Epithelial cell of esophagus (primary cell): ENCODE measurements around the gene OSBPL3.
A peak's percentile ranks its signal among the peaks of the same experiment; 100 is the strongest.

Experiments
- DNase-seq: peaks from one replicate; pipeline ENCODE4 v3.0.0; 2010; ENCODE audit warnings: low read depth
- H3K4me3 ChIP-seq: 2 replicates; pipeline ENCODE4 v1.5.1; 2011; ENCODE audit warnings: mild to moderate bottlenecking, low read length, control low read depth
- TF ChIP-seq, protein P1 (sequence below): IDR thresholded peaks from 2 replicates; pipeline ENCODE4 v1.5.1; 2011; ENCODE audit warnings: low read depth, mild to moderate bottlenecking, low read length, control low read depth, inconsistent platforms; ENCODE audit not compliant: insufficient read depth; ENCODE audit errors: missing control alignments

OSBPL3 gene

DNA sequence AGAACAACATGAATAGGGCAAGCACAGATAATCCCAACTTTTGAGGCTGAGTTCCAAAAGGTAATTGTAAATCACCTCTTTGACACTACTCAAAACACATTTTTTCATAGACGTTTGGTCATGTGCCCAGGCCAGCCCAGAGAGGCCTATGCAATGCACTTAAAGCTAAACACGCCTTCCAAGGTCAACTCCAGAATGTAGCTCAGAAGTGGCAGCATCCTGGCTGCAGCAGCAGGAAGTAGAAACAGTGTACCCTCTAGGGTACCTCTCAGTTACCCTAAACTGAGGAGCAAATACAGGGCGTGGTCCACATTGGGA lies 58.7 kb downstream of the OSBPL3 start:
- DNase-seq, result no peak
- H3K4me3 ChIP-seq, result no peak overlapping the region
- TF ChIP-seq, protein P1, sequence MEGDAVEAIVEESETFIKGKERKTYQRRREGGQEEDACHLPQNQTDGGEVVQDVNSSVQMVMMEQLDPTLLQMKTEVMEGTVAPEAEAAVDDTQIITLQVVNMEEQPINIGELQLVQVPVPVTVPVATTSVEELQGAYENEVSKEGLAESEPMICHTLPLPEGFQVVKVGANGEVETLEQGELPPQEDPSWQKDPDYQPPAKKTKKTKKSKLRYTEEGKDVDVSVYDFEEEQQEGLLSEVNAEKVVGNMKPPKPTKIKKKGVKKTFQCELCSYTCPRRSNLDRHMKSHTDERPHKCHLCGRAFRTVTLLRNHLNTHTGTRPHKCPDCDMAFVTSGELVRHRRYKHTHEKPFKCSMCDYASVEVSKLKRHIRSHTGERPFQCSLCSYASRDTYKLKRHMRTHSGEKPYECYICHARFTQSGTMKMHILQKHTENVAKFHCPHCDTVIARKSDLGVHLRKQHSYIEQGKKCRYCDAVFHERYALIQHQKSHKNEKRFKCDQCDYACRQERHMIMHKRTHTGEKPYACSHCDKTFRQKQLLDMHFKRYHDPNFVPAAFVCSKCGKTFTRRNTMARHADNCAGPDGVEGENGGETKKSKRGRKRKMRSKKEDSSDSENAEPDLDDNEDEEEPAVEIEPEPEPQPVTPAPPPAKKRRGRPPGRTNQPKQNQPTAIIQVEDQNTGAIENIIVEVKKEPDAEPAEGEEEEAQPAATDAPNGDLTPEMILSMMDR, result no peak

- TF ChIP-seq, protein P1, result no peak
Measured at GRCh38 chr7:24920451-24921361, 59.3 kb downstream of the OSBPL3 start.

DNA sequence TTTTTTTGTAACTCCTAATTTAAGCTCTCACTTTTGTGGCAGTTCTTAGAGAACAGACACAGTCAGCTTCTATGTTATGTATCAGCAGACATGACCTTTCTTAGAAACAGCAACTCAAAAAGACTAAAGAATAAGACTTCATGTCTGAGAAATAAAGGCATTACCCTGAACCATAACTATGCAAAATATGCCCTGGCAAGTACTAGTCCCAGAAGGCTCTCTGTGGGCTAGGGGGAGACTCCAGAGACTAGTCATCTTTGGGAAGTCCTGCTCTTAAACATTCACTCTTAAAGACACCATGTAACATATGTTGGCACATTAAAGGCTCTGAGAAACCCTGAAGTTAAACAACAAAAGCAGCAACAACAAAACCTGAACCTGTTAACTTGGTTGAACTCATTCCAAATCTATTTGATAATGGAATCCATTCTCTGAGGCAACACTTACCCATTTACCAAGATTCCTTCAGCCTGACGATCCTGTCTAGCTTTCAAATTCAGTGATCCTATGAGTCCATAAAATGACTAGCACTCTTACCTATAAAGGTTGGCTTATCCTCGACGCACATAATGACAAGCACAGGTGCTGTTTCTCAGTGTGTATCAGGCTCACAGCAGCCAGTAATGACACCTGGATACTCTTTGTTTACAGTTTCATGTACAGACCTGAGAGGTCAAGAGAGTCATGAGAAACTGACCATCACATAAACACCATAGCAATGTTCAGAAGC lies 62.3 kb downstream of the OSBPL3 start:
- no peak overlapping the region for H3K4me3 ChIP-seq
- TF ChIP-seq, protein P1, result no peak
- DNase-seq, result peak; percentile 64

More at GRCh38 chr7:24920451-24921361, 59.3 kb downstream of the OSBPL3 start:
- H3K4me3 ChIP-seq, result no peak overlapping the region
- no peak for DNase-seq

DNA sequence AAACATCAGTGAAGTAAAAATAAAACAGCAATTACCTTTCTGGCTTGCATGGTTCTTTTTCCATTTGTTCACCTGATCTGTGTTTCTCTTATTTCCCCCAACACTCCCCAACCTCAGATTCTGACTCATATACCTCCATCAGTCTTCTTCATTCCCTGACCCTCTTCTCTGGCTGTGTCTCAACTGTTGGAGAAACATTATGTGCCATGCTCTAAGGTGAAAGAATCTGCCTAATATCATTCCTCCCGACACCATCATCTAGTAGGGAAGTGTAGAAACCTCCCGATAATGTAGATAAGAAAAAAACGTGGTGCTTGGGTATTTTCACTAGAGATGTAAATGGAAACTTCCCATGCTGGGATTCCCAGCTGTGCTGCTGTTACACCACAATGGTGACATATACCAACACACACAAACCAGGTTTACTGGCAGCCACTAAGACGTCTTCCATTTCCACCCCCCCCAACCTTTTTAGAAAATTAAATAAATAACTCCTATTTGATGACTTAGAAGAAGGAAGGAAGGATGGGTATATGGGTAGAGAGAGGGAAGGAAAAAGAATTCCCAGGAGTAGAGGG lies 63.4 kb downstream of the OSBPL3 start:
- H3K4me3 ChIP-seq, result no peak overlapping the region
- TF ChIP-seq, protein P1, result no peak
- DNase-seq, result no peak

GRCh38 chr7:24914465-24914859 lies 65.5 kb downstream of the OSBPL3 start:
- TF ChIP-seq, protein P1, result no peak
- H3K4me3 ChIP-seq, result no peak overlapping the region
- peak; percentile 39 for DNase-seq

- TF ChIP-seq, protein P1, result no peak
- no peak overlapping the region for H3K4me3 ChIP-seq
- no peak for DNase-seq
Measured at GRCh38 chr7:24913801-24914464, 66.0 kb downstream of the OSBPL3 start.
